IPS-15b (cell line): ENCODE results near the gene FCN1.

Source experiments
- H3K27me3 ChIP-seq: one replicate; pipeline ENCODE4 v1.6.1; 2013; ENCODE audit warnings: low read length; ENCODE audit not compliant: control insufficient read depth, insufficient read depth
- H3K36me3 ChIP-seq: one replicate; pipeline ENCODE4 v1.6.1; 2013; ENCODE audit warnings: low read length; ENCODE audit not compliant: control insufficient read depth, insufficient read depth
- H3K4me1 ChIP-seq: one replicate; pipeline ENCODE4 v1.6.1; 2013; ENCODE audit warnings: mild to moderate bottlenecking, low read length; ENCODE audit not compliant: control insufficient read depth, insufficient read depth
- H3K4me3 ChIP-seq: one replicate; pipeline ENCODE4 v1.5.1; 2013; ENCODE audit warnings: low read depth, low read length
- H3K9ac ChIP-seq: one replicate; pipeline ENCODE4 v1.6.1; 2013; ENCODE audit warnings: low read depth, mild to moderate bottlenecking, low read length
- H3K9me3 ChIP-seq: one replicate; pipeline ENCODE4 v1.6.1; 2013; ENCODE audit warnings: mild to moderate bottlenecking, low read length; ENCODE audit not compliant: control insufficient read depth, insufficient read depth

The FCN1 gene

GRCh38 chr9:134940236-134941208 is 22.8 kb upstream of the FCN1 start:
- Histone ChIP-seq H3K27me3 (no peaks in the 10 kb centered on the region), H3K4me3 (no peak overlapping the region), H3K36me3 (no peaks in the 10 kb centered on the region), H3K4me1 (no peaks in the 10 kb centered on the region), H3K9me3 (no peaks in the 10 kb centered on the region), H3K9ac (no peak overlapping the region)

- no peaks in the 10 kb centered on the region for H3K27me3 ChIP-seq
- no peaks in the 10 kb centered on the region for H3K4me1 ChIP-seq
Observed at GRCh38 chr9:134939836-134940235, 22.1 kb upstream of the FCN1 start.

GRCh38 chr9:134939080-134939733 is 21.5 kb upstream of the FCN1 start:
- Histone ChIP-seq H3K9me3 (no peaks in the 10 kb centered on the region), H3K9ac (no peak overlapping the region), H3K27me3 (no peaks in the 10 kb centered on the region)

More at GRCh38 chr9:134939836-134940235, 22.1 kb upstream of the FCN1 start:
- no peaks in the 10 kb centered on the region for H3K9me3 ChIP-seq
- H3K9ac ChIP-seq: no peak overlapping the region
- no peaks in the 10 kb centered on the region for H3K36me3 ChIP-seq
- no peak overlapping the region for H3K4me3 ChIP-seq

GRCh38 chr9:134938346-134939079 is 20.8 kb upstream of the FCN1 start:
- H3K4me1 ChIP-seq: no peaks in the 10 kb centered on the region
- H3K9me3 ChIP-seq: no peaks in the 10 kb centered on the region
- no peak overlapping the region for H3K9ac ChIP-seq
- no peaks in the 10 kb centered on the region for H3K36me3 ChIP-seq
- H3K4me3 ChIP-seq: no peak overlapping the region
- H3K27me3 ChIP-seq: no peaks in the 10 kb centered on the region

More at GRCh38 chr9:134939080-134939733, 21.5 kb upstream of the FCN1 start:
- Histone ChIP-seq H3K4me1 (no peaks in the 10 kb centered on the region), H3K36me3 (no peaks in the 10 kb centered on the region), H3K4me3 (no peak overlapping the region)

GRCh38 chr9:134937566-134938345 is 20.0 kb upstream of the FCN1 start:
- no peak overlapping the region for H3K4me3 ChIP-seq
- H3K36me3 ChIP-seq: no peaks in the 10 kb centered on the region
- no peaks in the 10 kb centered on the region for H3K27me3 ChIP-seq
- H3K9me3 ChIP-seq: no peaks in the 10 kb centered on the region
- no peak overlapping the region for H3K9ac ChIP-seq
- no peaks in the 10 kb centered on the region for H3K4me1 ChIP-seq

GRCh38 chr9:134937164-134937555 is 19.4 kb upstream of the FCN1 start:
- no peaks in the 10 kb centered on the region for H3K27me3 ChIP-seq
- H3K36me3 ChIP-seq: no peaks in the 10 kb centered on the region
- H3K9me3 ChIP-seq: no peaks in the 10 kb centered on the region
- no peaks in the 10 kb centered on the region for H3K4me1 ChIP-seq
- no peak overlapping the region for H3K4me3 ChIP-seq
- no peak overlapping the region for H3K9ac ChIP-seq

GRCh38 chr9:134936346-134937163 is 18.8 kb upstream of the FCN1 start:
- H3K4me1 ChIP-seq: no peaks in the 10 kb centered on the region
- H3K9ac ChIP-seq: no peak overlapping the region

GRCh38 chr9:134935701-134936345 is 18.1 kb upstream of the FCN1 start:
- Histone ChIP-seq H3K9ac (no peak overlapping the region), H3K36me3 (no peaks in the 10 kb centered on the region), H3K4me3 (no peak overlapping the region), H3K9me3 (no peaks in the 10 kb centered on the region), H3K27me3 (no peaks in the 10 kb centered on the region), H3K4me1 (no peaks in the 10 kb centered on the region)

More at GRCh38 chr9:134936346-134937163, 18.8 kb upstream of the FCN1 start:
- H3K4me3 ChIP-seq: no peak overlapping the region
- H3K27me3 ChIP-seq: no peaks in the 10 kb centered on the region
- no peaks in the 10 kb centered on the region for H3K36me3 ChIP-seq
- no peaks in the 10 kb centered on the region for H3K9me3 ChIP-seq

- no peaks in the 10 kb centered on the region for H3K4me1 ChIP-seq
Observed at GRCh38 chr9:134935056-134935640, 17.4 kb upstream of the FCN1 start.

GRCh38 chr9:134933076-134933659 is 15.5 kb upstream of the FCN1 start:
- Histone ChIP-seq H3K9ac (no peak overlapping the region), H3K36me3 (no peaks in the 10 kb centered on the region), H3K4me3 (no peak overlapping the region), H3K9me3 (no peaks in the 10 kb centered on the region), H3K4me1 (no peaks in the 10 kb centered on the region), H3K27me3 (no peaks in the 10 kb centered on the region)

More at GRCh38 chr9:134935056-134935640, 17.4 kb upstream of the FCN1 start:
- Histone ChIP-seq H3K9ac (no peak overlapping the region), H3K9me3 (no peaks in the 10 kb centered on the region), H3K27me3 (no peaks in the 10 kb centered on the region), H3K36me3 (no peaks in the 10 kb centered on the region), H3K4me3 (no peak overlapping the region)
